Mucosa of descending colon (tissue), 3 donors: ENCODE data around the gene YIPF3. TPM values are rescaled to one million over a fixed set of nuclear protein-coding genes. Genes with fewer than 3 reads are reported as not detected.

Source experiments
- ATAC-seq: fragments of 200-7000 bp; cut with Tn5 transposase; one replicate; pipeline ENCODE4 v1.9.1; 2020; ENCODE audit warnings: mild to moderate bottlenecking, moderate library complexity
- DNase-seq, 3 donors: peaks; one replicate each; pipeline ENCODE4 v3.0.0-alpha.2; 2020
- H3K36me3 ChIP-seq: fragments of 200-600 bp; one replicate; pipeline ENCODE4 v1.8.0; 2021; ENCODE audit warnings: low read depth, mild to moderate bottlenecking
- H3K4me1 ChIP-seq: fragments of 200-600 bp; one replicate; pipeline ENCODE4 v1.8.0; 2021; ENCODE audit warnings: low read depth, mild to moderate bottlenecking
- H3K4me3 ChIP-seq: fragments of 200-600 bp; one replicate; pipeline ENCODE4 v1.8.0; 2021; ENCODE audit warnings: mild to moderate bottlenecking
- H3K9me3 ChIP-seq: fragments of 200-600 bp; one replicate; pipeline ENCODE4 v1.8.0; 2021; ENCODE audit warnings: mild to moderate bottlenecking
- CTCF ChIP-seq: fragments of 200-600 bp; IDR thresholded peaks from one replicate; pipeline ENCODE4 v1.8.0; 2022; ENCODE audit warnings: antibody characterized with exemption, mild to moderate bottlenecking
- intact Hi-C, 2 donors: fragments of 100-400 bp; cut with DNase I in 1 of 2; cut with micrococcal nuclease in 1 of 2; formaldehyde crosslinking; loops; one replicate each; pipeline versions ENCODE4 v1.11.0 to v1.11.1; 2022; cut with DNase I, micrococcal nuclease
- total RNA-seq, 3 donors: library from RNA; stranded (reverse); fragmentation: NEBNext Ultra II Directional in 2 of 3; extraction: Animal tissue kit (Norgen Biotek cat#: 25700) in 2 of 3; gene quantifications; one replicate each; pipeline versions ENCODE4 v1.2.1 to v1.2.4, GENCODE V29; 2021 to 2023
- donor health status: DM: no; HTN: no; CAD: no; lungs with moderate emphysema.
- donor health status: DM: no; HTN: no; CAD: no.
- donor health status: DM: no; HTN: yes; CAD: no.

YIPF3 gene
- total RNA-seq, 3 donors from 2014 or later: 88.4 to 131 (median 105) TPM

GRCh38 chr6:43509142-43509983 lies 7.4 kb downstream of the YIPF3 start:
- no peaks in the 10 kb centered on the region for H3K9me3 ChIP-seq
- intact Hi-C loops: loop anchor here (5.0 to 10.0 kb wide), 3 partner anchors 55 to 125 kb away; partner anchors contain the start of gene DLK2 (in 1 of the 2)
- DNase-seq (no peak), ATAC-seq (no peak)
- no peak for TF ChIP-seq CTCF
- H3K36me3 ChIP-seq: no peaks in the 10 kb centered on the region
- peak overlapping the region; percentile 20 for H3K4me3 ChIP-seq
- H3K4me1 ChIP-seq: peaks cover 17% of the 10 kb centered on the region

- Histone ChIP-seq H3K9me3 (no peaks in the 10 kb centered on the region), H3K4me3 (no peak overlapping the region), H3K36me3 (no peaks in the 10 kb centered on the region), H3K4me1 (peaks cover 17% of the 10 kb centered on the region)
- DNase-seq (no peak), ATAC-seq (no peak)
- no peak for TF ChIP-seq CTCF
- intact Hi-C loops: loop anchor here (5.0 to 10.0 kb wide), 3 partner anchors 54 to 124 kb away; partner anchors contain the start of gene DLK2 (in 1 of the 2)
Measured at GRCh38 chr6:43508481-43509141, 8.1 kb downstream of the YIPF3 start.

- peak in 2 of 3 donors; percentile 79 to 92 for DNase-seq
- TF ChIP-seq CTCF: peak; percentile 97
- peak; percentile 68 for ATAC-seq
- H3K4me3 ChIP-seq: no peak overlapping the region
- H3K4me1 ChIP-seq: peaks cover 17% of the 10 kb centered on the region
- H3K36me3 ChIP-seq: no peaks in the 10 kb centered on the region
- intact Hi-C loops: loop anchor here (5.0 to 10.0 kb wide), 3 partner anchors 52 to 122 kb away; partner anchors contain the start of gene DLK2 (in 1 of the 2)
- H3K9me3 ChIP-seq: no peaks in the 10 kb centered on the region
Measured at GRCh38 chr6:43506667-43507471, 9.9 kb downstream of the YIPF3 start.

GRCh38 chr6:43506171-43506570 lies 10.6 kb downstream of the YIPF3 start:
- no peak for ATAC-seq
- intact Hi-C loops: loop anchor here (5.0 to 10.0 kb wide), 3 partner anchors 51 to 121 kb away; partner anchors contain the start of gene DLK2 (in 1 of the 2)
- no peaks in the 10 kb centered on the region for H3K9me3 ChIP-seq
- no peak for DNase-seq
- H3K4me3 ChIP-seq: no peak overlapping the region
- H3K36me3 ChIP-seq: no peaks in the 10 kb centered on the region
- no peak for TF ChIP-seq CTCF
- peaks cover 17% of the 10 kb centered on the region for H3K4me1 ChIP-seq

- intact Hi-C loops: loop anchor here (5.0 to 10.0 kb wide), 3 partner anchors 51 to 121 kb away; partner anchors contain the start of gene DLK2 (in 1 of the 2)
- Histone ChIP-seq H3K36me3 (no peaks in the 10 kb centered on the region), H3K9me3 (no peaks in the 10 kb centered on the region), H3K4me1 (peaks cover 13% of the 10 kb centered on the region), H3K4me3 (no peak overlapping the region)
- DNase-seq: no peak
- TF ChIP-seq CTCF: no peak
- ATAC-seq: no peak
Measured at GRCh38 chr6:43505718-43506117, 11.0 kb downstream of the YIPF3 start.
